ENCODE data around the gene MACROD2. TPM values are rescaled to one million over a fixed set of nuclear protein-coding genes. Genes with fewer than 3 reads are reported as not detected.
A peak's percentile ranks its signal among the peaks of the same experiment; 100 is the strongest.

Gene MACROD2
- total RNA-seq, 1 donor from 2014 or later = 6.4 TPM

DNA sequence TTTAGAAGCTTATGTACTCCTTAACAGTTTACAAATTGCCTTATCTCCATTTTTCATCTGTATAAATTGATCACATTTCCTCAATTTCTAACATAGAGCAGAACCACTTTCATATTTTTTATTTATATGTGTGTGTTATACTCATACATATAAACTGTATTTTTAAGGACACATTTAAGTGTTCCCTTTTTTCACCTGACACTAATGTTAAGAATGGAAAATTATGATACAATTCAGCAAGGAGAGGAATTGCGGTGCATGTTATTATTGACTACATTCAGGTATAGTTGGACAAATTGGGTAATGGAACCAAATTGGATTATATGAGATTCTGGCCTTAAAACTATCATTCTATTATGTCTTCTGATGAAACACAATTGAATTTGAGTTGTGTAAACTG, 821.2 kb downstream of the MACROD2 start:
- H3K4me1 Mint-ChIP-seq = no peaks in the 10 kb centered on the region
- peaks cover 20% of the 10 kb centered on the region for H3K9me3 Mint-ChIP-seq
- no peak overlapping the region for H3K4me3 Mint-ChIP-seq
- TF ChIP-seq, protein P1, sequence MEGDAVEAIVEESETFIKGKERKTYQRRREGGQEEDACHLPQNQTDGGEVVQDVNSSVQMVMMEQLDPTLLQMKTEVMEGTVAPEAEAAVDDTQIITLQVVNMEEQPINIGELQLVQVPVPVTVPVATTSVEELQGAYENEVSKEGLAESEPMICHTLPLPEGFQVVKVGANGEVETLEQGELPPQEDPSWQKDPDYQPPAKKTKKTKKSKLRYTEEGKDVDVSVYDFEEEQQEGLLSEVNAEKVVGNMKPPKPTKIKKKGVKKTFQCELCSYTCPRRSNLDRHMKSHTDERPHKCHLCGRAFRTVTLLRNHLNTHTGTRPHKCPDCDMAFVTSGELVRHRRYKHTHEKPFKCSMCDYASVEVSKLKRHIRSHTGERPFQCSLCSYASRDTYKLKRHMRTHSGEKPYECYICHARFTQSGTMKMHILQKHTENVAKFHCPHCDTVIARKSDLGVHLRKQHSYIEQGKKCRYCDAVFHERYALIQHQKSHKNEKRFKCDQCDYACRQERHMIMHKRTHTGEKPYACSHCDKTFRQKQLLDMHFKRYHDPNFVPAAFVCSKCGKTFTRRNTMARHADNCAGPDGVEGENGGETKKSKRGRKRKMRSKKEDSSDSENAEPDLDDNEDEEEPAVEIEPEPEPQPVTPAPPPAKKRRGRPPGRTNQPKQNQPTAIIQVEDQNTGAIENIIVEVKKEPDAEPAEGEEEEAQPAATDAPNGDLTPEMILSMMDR (conservative IDR thresholded peaks at IDR 0.05) = no peak
- DNase-seq (ENCODE audit: low read depth, low spot score) = no peak
- no peak overlapping the region for H3K27ac Mint-ChIP-seq (ENCODE audit: unreplicated experiment)
- no peaks in the 10 kb centered on the region for H3K27me3 Mint-ChIP-seq (ENCODE audit: low read depth)
- peaks cover 9% of the 10 kb centered on the region for H3K36me3 Mint-ChIP-seq (ENCODE audit: low read depth)

DNA sequence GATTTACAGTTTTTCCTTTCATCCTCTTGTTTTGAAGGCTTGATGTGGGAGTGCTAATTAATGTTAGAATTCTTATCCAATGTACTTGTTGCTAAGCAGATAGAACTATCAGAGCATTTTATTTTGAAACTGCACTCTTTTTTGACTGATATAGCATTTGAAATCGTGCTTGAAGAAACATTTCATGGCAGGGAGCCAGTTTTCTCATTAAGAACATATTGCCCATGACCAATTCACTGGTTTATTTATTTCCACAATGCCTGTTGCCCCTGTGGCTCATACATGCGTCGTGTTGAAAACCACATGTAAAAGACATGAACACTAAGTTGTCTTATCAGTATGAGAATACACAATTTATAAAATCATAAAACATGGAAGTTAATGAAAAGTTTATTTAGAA, 821.8 kb downstream of the MACROD2 start:
- Mint-ChIP-seq H3K4me1 (no peaks in the 10 kb centered on the region), H3K36me3 (ENCODE audit: low read depth) (peaks cover 6% of the 10 kb centered on the region), H3K4me3 (no peak overlapping the region), H3K27me3 (ENCODE audit: low read depth) (no peaks in the 10 kb centered on the region), H3K9me3 (peaks cover 20% of the 10 kb centered on the region), H3K27ac (ENCODE audit: unreplicated experiment) (no peak overlapping the region)
- no peak for DNase-seq (ENCODE audit: low read depth, low spot score)
- TF ChIP-seq, protein P1 (conservative IDR thresholded peaks at IDR 0.05) = no peak

DNA sequence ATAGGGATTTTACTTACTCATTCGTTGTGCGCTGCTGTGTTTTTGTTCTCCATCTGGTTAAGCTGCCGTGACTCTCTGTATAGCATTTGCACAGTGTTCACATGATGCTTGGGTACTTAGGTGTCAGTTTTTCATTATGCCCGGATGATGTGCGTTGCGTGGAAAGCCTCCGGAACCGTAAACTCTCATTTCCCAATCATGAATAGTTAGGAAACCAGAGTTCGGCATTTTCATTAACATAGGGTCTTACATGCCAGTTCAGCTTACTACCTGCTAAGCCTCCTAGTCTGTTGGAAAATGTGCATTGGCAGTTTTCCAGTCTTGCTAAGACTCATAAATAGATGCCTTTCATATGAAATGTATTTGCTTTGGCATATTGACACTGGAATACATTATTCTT, 825.5 kb downstream of the MACROD2 start:
- peaks cover 6% of the 10 kb centered on the region for H3K36me3 Mint-ChIP-seq (ENCODE audit: low read depth)
- H3K4me1 Mint-ChIP-seq = peaks cover 14% of the 10 kb centered on the region
- TF ChIP-seq, protein P1 (conservative IDR thresholded peaks at IDR 0.05) = no peak
- no peaks in the 10 kb centered on the region for H3K27me3 Mint-ChIP-seq (ENCODE audit: low read depth)
- H3K9me3 Mint-ChIP-seq = peaks cover 14% of the 10 kb centered on the region
- DNase-seq (ENCODE audit: low read depth, low spot score) = no peak
- H3K4me3 Mint-ChIP-seq = no peak overlapping the region
- no peak overlapping the region for H3K27ac Mint-ChIP-seq (ENCODE audit: unreplicated experiment)

- H3K9me3 Mint-ChIP-seq = peaks cover 14% of the 10 kb centered on the region
Measured at GRCh38 chr20:14821251-14821650, 825.9 kb downstream of the MACROD2 start.

GRCh38 chr20:14824996-14825395, 829.7 kb downstream of the MACROD2 start:
- Mint-ChIP-seq H3K4me3 (no peak overlapping the region), H3K27me3 (ENCODE audit: low read depth) (no peaks in the 10 kb centered on the region), H3K27ac (ENCODE audit: unreplicated experiment) (peak overlapping the region; percentile 39), H3K36me3 (ENCODE audit: low read depth) (no peaks in the 10 kb centered on the region), H3K4me1 (peaks cover 30% of the 10 kb centered on the region), H3K9me3 (peaks cover under 1% of the 10 kb centered on the region)
- no peak for DNase-seq (ENCODE audit: low read depth, low spot score)
- TF ChIP-seq, protein P1 (conservative IDR thresholded peaks at IDR 0.05) = no peak

More at GRCh38 chr20:14821251-14821650, 825.9 kb downstream of the MACROD2 start:
- Mint-ChIP-seq H3K4me1 (peaks cover 18% of the 10 kb centered on the region), H3K4me3 (no peak overlapping the region), H3K27me3 (ENCODE audit: low read depth) (no peaks in the 10 kb centered on the region), H3K36me3 (ENCODE audit: low read depth) (peaks cover 6% of the 10 kb centered on the region), H3K27ac (ENCODE audit: unreplicated experiment) (no peak overlapping the region)
- TF ChIP-seq, protein P1 (conservative IDR thresholded peaks at IDR 0.05) = no peak
- DNase-seq (ENCODE audit: low read depth, low spot score) = no peak

All from neural crest cell (in vitro differentiated cells).